HG03565 (cell line): Measurements from ENCODE around the gene COL4A2.
"Not testable (repeated sequence)": the region's sequence is repeated elsewhere in the genome, so short reads cannot be mapped to it uniquely, and the experiment has no call there.

Source experiments
- ATAC-seq: cut with Tn5 transposase; IDR thresholded peaks from one replicate; pipeline ENCODE4 v1.9.1; 2021; ENCODE audit warnings: mild to moderate bottlenecking, moderate library complexity; ENCODE audit not compliant: unreplicated experiment

Gene COL4A2

GRCh38 chr13:110484290-110485048, 177.4 kb downstream of the COL4A2 start:
- ATAC-seq = no peak

GRCh38 chr13:110485604-110486003, 178.5 kb downstream of the COL4A2 start:
- no peak for ATAC-seq

- no peak for ATAC-seq
Measured at GRCh38 chr13:110486061-110486715, 179.1 kb downstream of the COL4A2 start.

GRCh38 chr13:110486880-110487279, 179.8 kb downstream of the COL4A2 start:
- ATAC-seq = not testable (repeated sequence)

- no peak for ATAC-seq
Measured at GRCh38 chr13:110490009-110490770, 183.1 kb downstream of the COL4A2 start.

- no peak for ATAC-seq
Measured at GRCh38 chr13:110491869-110492678, 185.0 kb downstream of the COL4A2 start.

GRCh38 chr13:110492679-110493593, 185.9 kb downstream of the COL4A2 start:
- ATAC-seq = no peak

- no peak for ATAC-seq
Measured at GRCh38 chr13:110493613-110494012, 186.5 kb downstream of the COL4A2 start.

GRCh38 chr13:110495376-110495775, 188.3 kb downstream of the COL4A2 start:
- ATAC-seq = no peak

GRCh38 chr13:110495881-110496280, 188.8 kb downstream of the COL4A2 start:
- ATAC-seq = no peak

- no peak for ATAC-seq
Measured at GRCh38 chr13:110496281-110496680, 189.2 kb downstream of the COL4A2 start.

- ATAC-seq = no peak
Measured at GRCh38 chr13:110497003-110497402, 189.9 kb downstream of the COL4A2 start.

- not testable (repeated sequence) for ATAC-seq
Measured at GRCh38 chr13:110497896-110498295, 190.8 kb downstream of the COL4A2 start.

- ATAC-seq = no peak
Measured at GRCh38 chr13:110498327-110498726, 191.2 kb downstream of the COL4A2 start.

- ATAC-seq = no peak
Measured at GRCh38 chr13:110498765-110499164, 191.7 kb downstream of the COL4A2 start.

GRCh38 chr13:110499621-110500281, 192.7 kb downstream of the COL4A2 start:
- ATAC-seq = no peak

- ATAC-seq = no peak
Measured at GRCh38 chr13:110500341-110500740, 193.3 kb downstream of the COL4A2 start.

GRCh38 chr13:110501188-110501587, 194.1 kb downstream of the COL4A2 start:
- ATAC-seq = no peak
